ENCODE measurements around the gene ACSL1. TPM values are rescaled to one million over a fixed set of nuclear protein-coding genes. Genes with fewer than 3 reads are reported as not detected.
"Not testable (repeated sequence)": the region's sequence is repeated elsewhere in the genome, so short reads cannot be mapped to it uniquely, and the experiment has no call there.

The ACSL1 gene
- total RNA-seq, 2 donors from 2014 or later, result 23.3 to 80.4 TPM

DNA sequence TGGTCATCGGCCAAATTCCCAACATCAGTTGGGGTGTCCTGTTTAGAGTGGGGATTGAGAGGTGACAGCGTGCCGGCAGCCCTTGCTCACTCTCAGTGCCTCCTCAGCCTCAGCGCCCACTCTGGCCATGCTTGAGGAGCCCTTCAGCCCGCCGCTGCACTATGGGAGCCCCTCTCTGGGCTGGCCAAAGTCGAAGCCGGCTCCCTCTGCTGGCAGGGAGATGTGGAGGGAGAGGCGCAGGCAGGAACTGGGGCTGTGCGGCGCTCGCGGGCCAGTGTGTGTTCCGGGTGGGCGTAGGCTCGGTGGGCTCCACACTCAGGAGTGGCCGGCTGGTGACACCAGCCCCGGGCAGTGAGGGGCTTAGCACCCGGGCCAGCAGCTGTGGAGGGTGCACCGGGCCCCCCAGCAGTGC, 84.8 kb downstream of the ACSL1 start:
- TF ChIP-seq, protein P1, sequence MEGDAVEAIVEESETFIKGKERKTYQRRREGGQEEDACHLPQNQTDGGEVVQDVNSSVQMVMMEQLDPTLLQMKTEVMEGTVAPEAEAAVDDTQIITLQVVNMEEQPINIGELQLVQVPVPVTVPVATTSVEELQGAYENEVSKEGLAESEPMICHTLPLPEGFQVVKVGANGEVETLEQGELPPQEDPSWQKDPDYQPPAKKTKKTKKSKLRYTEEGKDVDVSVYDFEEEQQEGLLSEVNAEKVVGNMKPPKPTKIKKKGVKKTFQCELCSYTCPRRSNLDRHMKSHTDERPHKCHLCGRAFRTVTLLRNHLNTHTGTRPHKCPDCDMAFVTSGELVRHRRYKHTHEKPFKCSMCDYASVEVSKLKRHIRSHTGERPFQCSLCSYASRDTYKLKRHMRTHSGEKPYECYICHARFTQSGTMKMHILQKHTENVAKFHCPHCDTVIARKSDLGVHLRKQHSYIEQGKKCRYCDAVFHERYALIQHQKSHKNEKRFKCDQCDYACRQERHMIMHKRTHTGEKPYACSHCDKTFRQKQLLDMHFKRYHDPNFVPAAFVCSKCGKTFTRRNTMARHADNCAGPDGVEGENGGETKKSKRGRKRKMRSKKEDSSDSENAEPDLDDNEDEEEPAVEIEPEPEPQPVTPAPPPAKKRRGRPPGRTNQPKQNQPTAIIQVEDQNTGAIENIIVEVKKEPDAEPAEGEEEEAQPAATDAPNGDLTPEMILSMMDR (IDR thresholded peaks at IDR 0.05), result no peak
- no peak overlapping the region for H3K4me3 ChIP-seq
- no peaks in the 10 kb centered on the region for H3K27me3 ChIP-seq
- peaks cover under 1% of the 10 kb centered on the region for H3K4me1 ChIP-seq
- no peaks in the 10 kb centered on the region for H3K9me3 ChIP-seq
- no peak overlapping the region for H3K27ac ChIP-seq
- no peak for DNase-seq
- no peak overlapping the region for H3K9ac ChIP-seq (ENCODE audit: low read depth in 2 of 2, low read length in 2 of 2)
- intact Hi-C loops (cut with DNase I), result no loop called here
- H3K36me3 ChIP-seq, result no peaks in the 10 kb centered on the region

DNA sequence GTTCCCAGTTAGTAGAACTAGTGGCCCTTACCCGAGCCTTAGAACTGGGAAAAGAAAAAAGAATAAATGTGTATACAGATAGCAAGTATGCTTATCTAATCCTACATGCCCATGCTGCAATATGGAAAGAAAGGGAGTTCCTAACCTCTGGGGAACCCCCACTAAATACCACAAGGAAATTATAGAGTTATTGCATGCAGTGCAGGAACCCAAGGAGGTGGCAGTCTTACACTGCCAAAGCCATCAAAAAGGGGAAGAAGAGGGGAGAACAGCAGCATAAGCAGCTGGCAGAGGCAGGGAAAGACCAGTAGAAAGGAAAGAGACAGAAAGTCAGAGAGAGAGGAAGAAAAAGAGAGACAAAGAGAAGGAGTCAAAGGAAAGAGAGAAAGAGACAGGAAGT, 86.2 kb downstream of the ACSL1 start:
- H3K36me3 ChIP-seq; DNase-seq; H3K27ac ChIP-seq; H3K9me3 ChIP-seq; H3K27me3 ChIP-seq; H3K4me1 ChIP-seq; H3K9ac ChIP-seq (ENCODE audit: low read depth in 2 of 2, low read length in 2 of 2); H3K4me3 ChIP-seq: not testable (repeated sequence)
- intact Hi-C loops (cut with DNase I), result loop anchor here (10.0 kb wide), 1 partner anchor 95 kb away; the partner anchor contains the start of genes CASP3 and PRIMPOL

DNA sequence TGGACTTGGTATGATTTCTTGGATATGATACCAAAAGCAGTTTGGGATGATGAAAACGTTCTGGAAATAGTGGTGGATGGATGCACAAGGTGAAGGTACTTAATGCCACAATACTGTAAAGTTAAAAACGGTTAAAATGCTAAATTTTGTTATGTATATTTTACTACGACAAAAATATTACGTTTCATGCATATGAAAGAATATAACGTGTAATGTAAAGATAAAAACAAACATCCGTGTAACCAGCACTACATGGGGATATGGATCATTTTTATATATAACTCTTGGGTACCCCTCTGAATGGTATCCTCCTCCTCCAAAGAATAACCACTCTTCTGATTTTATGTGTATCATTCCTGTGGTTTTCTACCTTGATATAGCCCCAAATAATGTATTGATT, 91.0 kb downstream of the ACSL1 start:
- intact Hi-C loops (cut with DNase I), result loop anchor here (10.0 kb wide), 1 partner anchor 90 kb away; the partner anchor contains the start of genes CASP3 and PRIMPOL
- no peak for DNase-seq
- Histone ChIP-seq H3K27me3 (no peaks in the 10 kb centered on the region), H3K27ac (peak overlapping the region; percentile 42), H3K9me3 (no peaks in the 10 kb centered on the region), H3K4me3 (peak overlapping the region; percentile 85), H3K9ac (ENCODE audit: low read depth in 2 of 2, low read length in 2 of 2) (peak overlapping the region in 1 of 2 donors; percentile 64), H3K4me1 (no peaks in the 10 kb centered on the region), H3K36me3 (no peaks in the 10 kb centered on the region)
- TF ChIP-seq, protein P1 (IDR thresholded peaks at IDR 0.05), result no peak

DNA sequence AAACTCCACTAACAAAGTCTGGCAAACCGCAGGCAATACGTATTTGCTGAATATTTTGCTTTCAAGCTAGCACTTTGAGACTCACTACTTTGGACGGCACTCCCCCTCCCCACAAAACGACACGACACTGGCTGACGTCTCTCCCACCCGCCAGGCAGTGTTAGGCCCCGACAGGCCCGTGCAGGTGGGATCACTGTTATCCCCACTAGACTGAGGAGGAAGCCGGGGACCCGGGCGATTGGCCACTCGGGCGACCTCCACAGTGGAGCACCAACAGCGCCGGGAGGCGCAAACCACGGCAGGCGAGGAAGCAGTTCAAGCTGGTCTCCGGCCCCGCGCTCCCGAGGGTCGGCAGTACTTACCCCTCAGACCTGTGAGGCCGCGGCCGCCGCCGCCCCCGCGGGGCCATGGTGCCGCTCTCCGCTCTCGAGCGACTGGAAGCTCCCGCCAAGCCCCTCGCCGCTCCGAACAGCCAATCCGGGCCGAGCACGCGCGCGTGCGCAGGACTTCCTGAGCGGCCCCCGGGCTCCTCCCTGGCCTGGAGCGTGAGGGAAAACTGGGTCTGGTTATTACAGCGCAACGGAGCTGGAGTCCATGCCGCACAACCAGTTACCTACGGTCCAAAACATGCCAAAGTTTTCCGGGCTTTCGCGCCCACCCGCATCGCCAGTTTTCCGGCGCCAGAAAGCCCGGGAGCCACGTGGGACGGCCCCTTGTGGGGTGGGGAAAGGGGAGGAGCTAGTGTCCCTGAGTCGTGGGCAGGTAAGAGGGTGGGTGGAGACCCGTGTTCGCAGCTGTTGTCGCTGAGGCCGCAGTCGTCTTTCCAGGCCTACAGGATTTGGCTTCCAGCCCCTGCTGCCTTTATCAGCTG, 91.9 kb downstream of the ACSL1 start, which contains the start of gene CENPU:
Gene CENPU (minus strand): TSS at position 443 of the 871 bp plus-strand sequence. CDS start 34 bp downstream, at position 409.
- H3K9me3 ChIP-seq, result no peaks in the 10 kb centered on the region
- H3K27me3 ChIP-seq, result no peaks in the 10 kb centered on the region
- peak; percentile 98 for DNase-seq
- intact Hi-C loops (cut with DNase I), result loop anchor here (10.0 kb wide), 1 partner anchor 89 kb away; the partner anchor contains the start of genes CASP3 and PRIMPOL
- peak within 1 kb of the TSS; percentile 42 for H3K27ac ChIP-seq
- TF ChIP-seq, protein P1 (IDR thresholded peaks at IDR 0.05), result no peak
- no peaks in the 10 kb centered on the region for H3K36me3 ChIP-seq
- no peaks in the 10 kb centered on the region for H3K4me1 ChIP-seq
- H3K4me3 ChIP-seq, result peak within 1 kb of the TSS; percentile 85
- H3K9ac ChIP-seq (ENCODE audit: low read depth in 2 of 2, low read length in 2 of 2), result peak within 1 kb of the TSS; percentile 57 to 71

DNA sequence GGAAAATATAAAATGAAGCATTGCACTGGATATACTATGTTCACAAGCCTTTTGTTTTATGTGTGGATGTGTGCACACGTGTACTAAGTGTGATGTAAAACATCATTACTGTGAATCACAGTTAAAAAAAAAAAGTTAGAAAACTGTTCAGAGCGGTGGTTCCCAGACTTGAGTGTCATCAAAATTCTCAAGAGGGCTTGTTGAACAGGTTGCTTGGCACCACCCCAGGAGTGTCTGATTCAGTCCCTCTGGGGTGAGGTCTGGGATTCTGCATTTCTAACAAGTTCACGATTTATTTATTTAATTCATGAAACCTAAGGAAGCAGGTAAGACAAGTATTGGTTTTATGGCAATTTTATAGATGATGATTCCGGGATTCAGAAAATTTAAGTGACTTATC, 93.6 kb downstream of the ACSL1 start:
- Histone ChIP-seq H3K9ac (ENCODE audit: low read depth in 2 of 2, low read length in 2 of 2) (no peak overlapping the region), H3K9me3 (no peaks in the 10 kb centered on the region), H3K36me3 (no peaks in the 10 kb centered on the region), H3K4me1 (no peaks in the 10 kb centered on the region), H3K27ac (no peak overlapping the region), H3K27me3 (no peaks in the 10 kb centered on the region), H3K4me3 (no peak overlapping the region)
- peak; percentile 37 for DNase-seq
- intact Hi-C loops (cut with DNase I), result loop anchor here (10.0 kb wide), 1 partner anchor 87 kb away; the partner anchor contains the start of genes CASP3 and PRIMPOL
- TF ChIP-seq, protein P1 (IDR thresholded peaks at IDR 0.05), result no peak
